ENCODE data around the gene SPEF1.

SPEF1 gene

DNA sequence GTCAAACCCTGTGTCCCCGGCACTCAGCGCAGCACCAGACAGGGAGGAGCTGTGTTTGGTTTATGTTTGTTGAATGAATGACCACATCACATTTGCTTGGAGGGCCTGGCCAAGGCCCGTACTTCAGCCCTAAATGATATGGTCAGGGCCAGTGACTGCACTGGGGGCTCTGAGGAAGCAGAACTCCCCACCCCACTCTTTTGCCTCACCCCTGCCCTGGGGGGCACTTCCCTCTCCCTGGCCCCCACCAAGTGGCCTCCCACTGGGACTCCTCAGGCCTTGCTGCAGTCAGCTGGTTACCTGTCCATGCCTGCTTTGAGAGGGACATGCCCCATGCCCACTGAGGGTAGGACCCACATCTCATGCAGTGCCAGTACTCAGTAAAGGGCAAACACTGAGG is 16.6 kb downstream of the SPEF1 start:
- DNase-seq (ENCODE audit: low read depth in 2 of 2), result no peak

DNA sequence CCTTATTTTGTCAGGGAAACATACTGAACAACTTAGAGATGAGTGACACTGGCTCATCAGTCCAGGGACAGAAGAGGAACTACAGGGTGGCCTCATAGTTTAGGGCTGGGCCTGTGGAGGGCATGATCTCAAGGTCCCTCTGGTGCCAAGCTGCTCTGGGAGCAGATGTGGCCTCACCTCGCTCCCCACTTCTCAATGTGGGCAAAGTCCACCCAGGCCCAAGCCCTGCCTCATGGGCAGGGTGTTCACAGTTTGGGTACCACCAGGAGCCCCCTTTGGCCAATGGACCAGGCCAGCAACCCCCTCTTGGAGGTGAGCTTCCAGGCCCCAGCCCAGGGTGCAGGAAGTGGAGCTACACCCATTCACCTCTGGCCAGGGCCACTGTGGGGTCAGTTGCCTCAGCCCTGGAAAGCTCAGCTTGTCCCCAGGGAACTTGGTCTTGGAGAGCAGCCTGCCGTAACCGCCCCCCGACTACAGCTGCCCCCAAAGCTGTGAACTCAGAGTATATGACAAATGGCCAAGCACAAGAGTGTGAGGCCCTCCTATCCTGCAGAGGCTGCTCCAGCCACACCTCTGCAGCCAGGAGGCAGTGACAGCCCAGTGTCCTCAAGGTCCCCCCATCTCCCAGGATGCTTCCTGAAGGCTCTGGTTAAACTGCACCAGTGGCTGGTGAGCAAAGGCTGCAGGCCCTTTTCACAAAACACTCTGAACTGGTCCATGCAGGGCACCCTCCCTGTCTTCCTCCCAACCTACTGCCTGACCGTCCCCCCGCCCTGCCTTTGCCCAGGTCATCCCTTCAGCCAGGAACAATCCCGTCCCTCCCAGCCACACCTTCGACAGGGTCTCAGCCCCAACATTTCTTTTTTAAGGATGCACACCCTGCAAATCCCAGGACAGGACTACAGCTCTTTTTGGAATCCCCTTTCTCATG is 17.3 kb downstream of the SPEF1 start:
- H3K4me3 ChIP-seq (replicated peaks in 1 of 2; ENCODE audit: low read depth in 2 of 2, low read length in 2 of 2), result no peak overlapping the region
- no peak for DNase-seq (ENCODE audit: low read depth in 2 of 2)
- no peak for TF ChIP-seq CTCF (IDR thresholded peaks at IDR 0.05; ENCODE audit: low read depth, low read length)

More for the DNA sequence above, 16.6 kb downstream of the SPEF1 start:
- no peak overlapping the region for H3K4me3 ChIP-seq (replicated peaks in 1 of 2; ENCODE audit: low read depth in 2 of 2, low read length in 2 of 2)
- TF ChIP-seq CTCF (IDR thresholded peaks at IDR 0.05; ENCODE audit: low read depth, low read length), result no peak

DNA sequence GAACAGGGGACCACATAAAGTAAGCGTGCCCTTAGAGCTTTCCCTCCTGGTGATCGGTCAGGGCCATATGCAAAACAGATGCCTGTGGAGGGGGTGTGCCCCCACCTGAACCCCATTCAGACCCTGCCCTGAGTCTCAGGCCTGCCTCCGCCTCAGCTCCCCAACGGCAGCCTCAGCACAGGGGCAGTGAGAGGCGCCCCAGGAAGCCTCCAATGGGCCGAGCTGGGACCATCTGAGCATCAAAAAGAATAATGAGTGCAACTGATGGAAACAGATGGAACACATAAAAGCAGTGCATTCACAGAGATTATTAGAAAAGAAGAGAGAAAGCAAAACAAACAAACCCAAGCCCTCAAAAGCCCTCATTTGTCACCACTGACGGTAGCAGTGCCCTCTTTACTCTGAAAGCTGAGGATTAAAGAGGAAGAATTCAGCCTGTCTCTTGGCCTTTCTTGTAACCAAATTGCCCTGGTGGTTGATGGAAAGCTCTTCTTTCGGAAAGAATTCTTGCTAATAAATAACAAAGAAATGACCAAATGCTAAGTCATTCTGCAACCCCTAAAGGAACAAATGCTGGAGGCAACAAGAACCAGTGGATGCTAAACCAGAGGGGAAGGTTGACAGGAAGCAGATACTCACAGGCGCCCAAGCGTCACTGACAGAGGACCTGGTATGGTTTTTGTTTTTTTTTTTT is 20.4 kb downstream of the SPEF1 start:
- TF ChIP-seq CTCF (IDR thresholded peaks at IDR 0.05; ENCODE audit: low read depth, low read length), result no peak
- no peak overlapping the region for H3K4me3 ChIP-seq (replicated peaks in 1 of 2; ENCODE audit: low read depth in 2 of 2, low read length in 2 of 2)
- no peak for DNase-seq (ENCODE audit: low read depth in 2 of 2)

DNA sequence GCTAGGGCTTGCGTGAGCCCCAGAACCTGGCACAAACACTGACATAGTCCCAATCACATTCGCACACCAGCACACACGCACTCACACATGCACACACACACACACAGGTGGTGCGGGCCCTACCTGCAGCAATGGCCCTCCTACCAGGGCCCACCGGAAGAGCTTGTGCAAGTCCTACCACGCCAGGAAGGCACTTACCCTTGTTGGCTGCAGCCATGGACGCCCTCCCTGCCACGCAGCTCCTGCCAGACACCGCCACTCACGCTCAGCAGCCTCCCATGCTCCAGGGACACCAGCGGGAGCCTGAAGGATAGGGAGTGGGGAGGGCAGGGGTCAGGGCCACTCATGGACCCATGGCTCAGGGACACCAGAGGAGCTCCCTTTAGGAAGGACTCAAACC is 21.4 kb downstream of the SPEF1 start:
- H3K4me3 ChIP-seq (replicated peaks in 1 of 2; ENCODE audit: low read depth in 2 of 2, low read length in 2 of 2), result no peak overlapping the region
- no peak for DNase-seq (ENCODE audit: low read depth in 2 of 2)
- TF ChIP-seq CTCF (IDR thresholded peaks at IDR 0.05; ENCODE audit: low read depth, low read length), result no peak

DNA sequence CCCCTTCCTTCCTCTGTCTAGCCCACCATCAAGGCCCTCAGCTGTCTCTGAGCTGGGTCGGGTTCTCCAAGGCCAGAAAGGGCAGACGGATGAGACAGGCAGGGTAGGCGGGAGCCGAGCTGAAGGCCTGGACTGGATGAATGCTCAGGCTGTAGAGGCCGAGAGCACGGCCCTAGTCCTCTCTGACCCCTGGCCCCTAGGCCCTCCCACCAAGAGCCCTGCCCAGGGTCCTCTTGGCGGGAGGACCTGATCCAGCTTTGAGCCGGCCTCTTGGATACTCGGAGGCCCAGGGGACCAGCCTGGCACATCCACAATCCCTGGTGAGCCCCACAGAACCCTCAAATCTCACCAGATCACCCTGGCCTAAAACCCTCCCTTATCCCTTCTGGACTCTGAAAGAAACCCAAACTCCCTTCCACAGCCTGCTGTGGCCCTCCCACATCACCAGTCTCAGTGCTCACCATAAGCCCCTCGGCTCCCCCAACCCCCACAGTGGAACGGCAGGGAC is 21.9 kb downstream of the SPEF1 start:
- no peak overlapping the region for H3K4me3 ChIP-seq (replicated peaks in 1 of 2; ENCODE audit: low read depth in 2 of 2, low read length in 2 of 2)
- DNase-seq (ENCODE audit: low read depth in 2 of 2), result no peak
- TF ChIP-seq CTCF (IDR thresholded peaks at IDR 0.05; ENCODE audit: low read depth, low read length), result no peak

DNA sequence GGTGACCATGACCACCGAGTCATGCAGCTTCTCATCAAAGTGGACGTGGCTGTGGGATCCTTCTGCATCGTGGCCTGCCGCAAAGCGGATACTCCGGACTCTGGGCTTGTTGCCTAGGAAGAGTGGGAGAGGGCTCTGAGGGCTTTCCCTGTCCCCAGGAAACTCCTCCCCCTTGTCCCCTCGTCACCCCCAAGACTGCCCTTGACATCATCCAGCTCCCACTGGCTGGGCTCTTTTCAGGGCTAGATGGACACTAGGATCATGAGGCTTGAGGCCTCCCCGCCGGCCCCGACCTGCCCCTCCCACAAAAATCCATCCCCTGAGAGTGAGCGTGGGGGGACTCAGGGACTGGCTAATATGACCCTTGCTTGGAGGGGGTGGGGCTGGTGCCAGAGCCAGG is 22.7 kb downstream of the SPEF1 start:
- TF ChIP-seq CTCF (IDR thresholded peaks at IDR 0.05; ENCODE audit: low read depth, low read length), result no peak

More for the DNA sequence above, 22.7 kb downstream of the SPEF1 start:
- no peak overlapping the region for H3K4me3 ChIP-seq (replicated peaks in 1 of 2; ENCODE audit: low read depth in 2 of 2, low read length in 2 of 2)
- DNase-seq (ENCODE audit: low read depth in 2 of 2), result no peak

All from cardiac fibroblast (primary cell).